C4-2B (cell line): ENCODE data around the gene TEX26.

Experiments used
- ZFX ChIP-seq: fragments of 450-650 bp; IDR thresholded peaks from 2 replicates; pipeline ENCODE4 v1.6.1; 2017
- TF ChIP-seq, protein P1 (sequence below): fragments of 450-650 bp; conservative IDR thresholded peaks from 2 replicates; pipeline ENCODE4 v1.5.1; 2017; ENCODE audit warnings: mild to moderate bottlenecking

DNA sequence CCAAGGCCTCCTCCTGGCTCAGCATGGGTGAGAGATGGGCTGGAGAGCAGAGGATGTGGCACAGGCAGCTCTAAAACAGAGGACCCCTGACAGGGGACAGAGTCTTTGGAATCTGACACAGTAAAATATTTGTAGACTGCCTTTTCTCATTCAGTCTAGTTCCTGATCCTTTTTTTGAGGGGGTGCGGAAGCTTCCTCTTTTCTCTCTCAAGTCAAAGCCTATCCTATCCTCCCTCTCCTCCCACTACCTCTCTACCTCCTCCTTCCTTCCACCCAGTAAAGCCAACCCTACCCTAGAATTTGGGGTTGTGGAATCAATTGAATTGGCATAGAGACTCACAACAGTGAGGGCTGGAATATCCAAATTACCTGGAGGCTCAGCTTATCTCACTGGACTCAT is 82.0 kb downstream of the TEX26 start:
- TF ChIP-seq, protein P1, sequence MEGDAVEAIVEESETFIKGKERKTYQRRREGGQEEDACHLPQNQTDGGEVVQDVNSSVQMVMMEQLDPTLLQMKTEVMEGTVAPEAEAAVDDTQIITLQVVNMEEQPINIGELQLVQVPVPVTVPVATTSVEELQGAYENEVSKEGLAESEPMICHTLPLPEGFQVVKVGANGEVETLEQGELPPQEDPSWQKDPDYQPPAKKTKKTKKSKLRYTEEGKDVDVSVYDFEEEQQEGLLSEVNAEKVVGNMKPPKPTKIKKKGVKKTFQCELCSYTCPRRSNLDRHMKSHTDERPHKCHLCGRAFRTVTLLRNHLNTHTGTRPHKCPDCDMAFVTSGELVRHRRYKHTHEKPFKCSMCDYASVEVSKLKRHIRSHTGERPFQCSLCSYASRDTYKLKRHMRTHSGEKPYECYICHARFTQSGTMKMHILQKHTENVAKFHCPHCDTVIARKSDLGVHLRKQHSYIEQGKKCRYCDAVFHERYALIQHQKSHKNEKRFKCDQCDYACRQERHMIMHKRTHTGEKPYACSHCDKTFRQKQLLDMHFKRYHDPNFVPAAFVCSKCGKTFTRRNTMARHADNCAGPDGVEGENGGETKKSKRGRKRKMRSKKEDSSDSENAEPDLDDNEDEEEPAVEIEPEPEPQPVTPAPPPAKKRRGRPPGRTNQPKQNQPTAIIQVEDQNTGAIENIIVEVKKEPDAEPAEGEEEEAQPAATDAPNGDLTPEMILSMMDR = no peak
- no peak for TF ChIP-seq ZFX
